ENCODE data around the gene KCNV2. TPM values are rescaled to one million over a fixed set of nuclear protein-coding genes. Genes with fewer than 3 reads are reported as not detected.
A peak's percentile ranks its signal among the peaks of the same experiment; 100 is the strongest.

The KCNV2 gene
- total RNA-seq, 4 donors from 2014 or later: not detected

DNA sequence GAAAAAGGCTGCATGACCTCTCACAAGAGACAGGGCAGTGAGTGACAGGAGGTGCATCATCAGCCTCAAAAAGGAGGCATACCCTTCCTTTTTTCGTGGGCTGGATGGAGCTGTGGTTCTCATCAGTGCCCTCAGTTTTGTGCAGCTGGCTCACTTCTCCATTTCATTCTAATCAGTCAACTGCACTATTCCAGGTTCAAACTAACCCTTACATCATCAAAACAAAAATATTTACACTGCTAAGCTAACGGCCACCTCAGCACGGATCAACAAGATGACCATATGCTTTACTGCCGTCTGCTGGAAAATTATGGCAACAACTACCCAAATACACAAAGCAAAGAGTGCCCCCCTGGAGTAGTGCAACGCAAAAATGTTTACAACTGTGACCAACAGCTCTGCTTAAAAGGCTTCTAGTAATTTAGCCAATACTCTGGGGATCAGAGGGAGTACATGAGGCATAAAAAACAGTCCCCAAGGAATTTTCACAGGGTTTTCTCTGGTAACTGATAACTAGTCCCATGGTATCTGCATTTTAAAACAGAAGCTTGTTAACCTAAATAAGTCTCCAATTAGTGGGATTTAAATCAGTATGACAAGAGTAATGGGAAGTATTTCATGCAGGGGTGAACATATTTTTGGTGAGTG, 10.8 kb downstream of the KCNV2 start:
- Histone ChIP-seq H3K9me3 (no peaks in the 10 kb centered on the region), H3K4me3 (no peak overlapping the region), H3K36me3 (no peaks in the 10 kb centered on the region), H3K27me3 (no peaks in the 10 kb centered on the region), H3K4me1 (peaks cover 0 to 14% (median 0%) of the 10 kb centered on the region in 3 donors), H3K27ac (no peak overlapping the region)
- TF ChIP-seq EP300 (IDR thresholded peaks at IDR 0.05) (no peak), POLR2A (IDR thresholded peaks at IDR 0.05) (no peak), POLR2AphosphoS5 (IDR thresholded peaks at IDR 0.05) (peak; percentile 14)
- TF ChIP-seq, protein P1, sequence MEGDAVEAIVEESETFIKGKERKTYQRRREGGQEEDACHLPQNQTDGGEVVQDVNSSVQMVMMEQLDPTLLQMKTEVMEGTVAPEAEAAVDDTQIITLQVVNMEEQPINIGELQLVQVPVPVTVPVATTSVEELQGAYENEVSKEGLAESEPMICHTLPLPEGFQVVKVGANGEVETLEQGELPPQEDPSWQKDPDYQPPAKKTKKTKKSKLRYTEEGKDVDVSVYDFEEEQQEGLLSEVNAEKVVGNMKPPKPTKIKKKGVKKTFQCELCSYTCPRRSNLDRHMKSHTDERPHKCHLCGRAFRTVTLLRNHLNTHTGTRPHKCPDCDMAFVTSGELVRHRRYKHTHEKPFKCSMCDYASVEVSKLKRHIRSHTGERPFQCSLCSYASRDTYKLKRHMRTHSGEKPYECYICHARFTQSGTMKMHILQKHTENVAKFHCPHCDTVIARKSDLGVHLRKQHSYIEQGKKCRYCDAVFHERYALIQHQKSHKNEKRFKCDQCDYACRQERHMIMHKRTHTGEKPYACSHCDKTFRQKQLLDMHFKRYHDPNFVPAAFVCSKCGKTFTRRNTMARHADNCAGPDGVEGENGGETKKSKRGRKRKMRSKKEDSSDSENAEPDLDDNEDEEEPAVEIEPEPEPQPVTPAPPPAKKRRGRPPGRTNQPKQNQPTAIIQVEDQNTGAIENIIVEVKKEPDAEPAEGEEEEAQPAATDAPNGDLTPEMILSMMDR (IDR thresholded peaks at IDR 0.05): peak in 3 of 4 experiments; percentile 45 to 64 (median 58)
- WGBS, 2 donors (ENCODE audit: low coverage in 1 of 2): 6 to 32% methylated on average over 4 to 5 of the region's 5 CpGs
- ATAC-seq: peak; percentile 41

DNA sequence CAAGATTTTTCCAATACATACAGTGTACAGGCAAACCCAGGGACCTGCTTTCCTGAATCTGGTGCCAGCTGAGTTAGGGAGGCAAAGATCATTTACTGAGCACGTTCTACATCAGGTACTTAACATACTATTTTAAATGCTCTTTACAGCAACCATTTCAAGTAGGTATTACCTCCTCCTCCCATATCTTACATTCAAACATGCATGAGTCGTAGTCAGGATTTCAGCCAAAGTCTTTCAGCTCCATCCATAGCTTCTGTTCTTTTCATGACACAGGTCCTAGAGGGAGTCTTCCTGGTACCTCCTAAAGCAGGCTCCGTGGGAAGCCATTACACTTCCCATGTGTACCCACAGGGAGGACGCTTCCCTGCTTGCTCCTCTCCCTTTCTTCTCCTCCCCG, 11.7 kb downstream of the KCNV2 start:
- H3K36me3 ChIP-seq: no peaks in the 10 kb centered on the region
- H3K9me3 ChIP-seq: no peaks in the 10 kb centered on the region
- WGBS, 2 donors (ENCODE audit: low coverage in 1 of 2): 79 to 93% methylated on average over 4 to 5 of the region's 5 CpGs
- peaks cover 0 to 14% (median 0%) of the 10 kb centered on the region in 3 donors for H3K4me1 ChIP-seq
- ATAC-seq: no peak
- no peak for TF ChIP-seq POLR2AphosphoS5 (IDR thresholded peaks at IDR 0.05)
- H3K27me3 ChIP-seq: no peaks in the 10 kb centered on the region
- H3K4me3 ChIP-seq: no peak overlapping the region
- no peak overlapping the region for H3K27ac ChIP-seq

DNA sequence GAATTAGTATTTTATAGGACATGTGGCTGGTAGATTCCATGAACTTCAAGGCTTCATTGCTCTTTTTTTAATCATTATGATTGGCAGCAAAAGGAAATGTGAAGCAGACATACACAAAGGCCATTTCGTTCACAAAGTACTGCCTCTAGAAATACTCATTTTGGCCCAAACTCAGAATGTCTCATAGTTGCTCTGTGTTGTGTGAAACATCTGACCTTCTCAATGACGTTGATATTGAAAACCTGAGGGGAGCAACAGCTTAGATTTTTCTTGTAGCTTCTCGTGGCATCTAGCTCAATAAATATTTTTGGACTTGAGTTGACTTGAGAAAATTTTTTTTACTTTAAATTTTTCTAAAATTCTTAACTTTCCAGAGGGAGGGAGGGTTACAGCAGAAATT, 12.4 kb downstream of the KCNV2 start:
- no peaks in the 10 kb centered on the region for H3K9me3 ChIP-seq
- peak; percentile 5 for TF ChIP-seq POLR2AphosphoS5 (IDR thresholded peaks at IDR 0.05)
- TF ChIP-seq, protein P1 (IDR thresholded peaks at IDR 0.05): no peak
- TF ChIP-seq EP300 (IDR thresholded peaks at IDR 0.05): no peak
- no peak for TF ChIP-seq POLR2A (IDR thresholded peaks at IDR 0.05)
- H3K27me3 ChIP-seq: no peaks in the 10 kb centered on the region
- no peaks in the 10 kb centered on the region for H3K36me3 ChIP-seq
- H3K27ac ChIP-seq: no peak overlapping the region
- 40 to 54% methylated on average over 3 of the region's 3 CpGs for WGBS, 2 donors (ENCODE audit: low coverage in 1 of 2)
- H3K4me1 ChIP-seq: peaks cover 0 to 14% (median 0%) of the 10 kb centered on the region in 3 donors
- no peak overlapping the region for H3K4me3 ChIP-seq
- ATAC-seq: no peak

DNA sequence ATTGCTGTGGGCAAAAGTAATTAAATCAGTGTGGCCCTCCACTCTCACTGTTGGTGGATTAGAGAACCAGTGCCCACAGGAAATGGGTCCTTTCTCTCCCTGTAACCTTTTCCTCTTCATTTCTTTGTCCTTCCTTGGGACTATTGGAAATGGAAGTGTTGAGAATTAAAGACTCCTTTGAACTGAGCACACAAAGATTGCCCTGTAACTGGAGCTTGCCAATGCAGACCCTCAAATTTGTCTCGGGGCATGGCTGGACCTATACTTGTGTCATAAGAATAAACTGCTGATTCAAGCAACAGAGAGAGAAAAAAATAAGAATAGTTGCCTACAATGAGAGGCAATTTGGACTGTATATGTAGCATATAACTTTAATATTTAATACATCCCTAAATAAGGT, 13.7 kb downstream of the KCNV2 start:
- Histone ChIP-seq H3K9me3 (no peaks in the 10 kb centered on the region), H3K4me3 (no peak overlapping the region), H3K27me3 (no peaks in the 10 kb centered on the region), H3K36me3 (no peaks in the 10 kb centered on the region), H3K27ac (no peak overlapping the region), H3K4me1 (peaks cover 0 to 14% (median 0%) of the 10 kb centered on the region in 3 donors)
- TF ChIP-seq EP300 (IDR thresholded peaks at IDR 0.05) (no peak), POLR2A (IDR thresholded peaks at IDR 0.05) (no peak), POLR2AphosphoS5 (IDR thresholded peaks at IDR 0.05) (no peak)
- TF ChIP-seq, protein P1 (IDR thresholded peaks at IDR 0.05): no peak
- WGBS, 2 donors (ENCODE audit: low coverage in 1 of 2): 91% methylated on average over 1 of the region's 1 CpG; no CpG with 5 or more reads in 1 of the 2 donors
- no peak for ATAC-seq

DNA sequence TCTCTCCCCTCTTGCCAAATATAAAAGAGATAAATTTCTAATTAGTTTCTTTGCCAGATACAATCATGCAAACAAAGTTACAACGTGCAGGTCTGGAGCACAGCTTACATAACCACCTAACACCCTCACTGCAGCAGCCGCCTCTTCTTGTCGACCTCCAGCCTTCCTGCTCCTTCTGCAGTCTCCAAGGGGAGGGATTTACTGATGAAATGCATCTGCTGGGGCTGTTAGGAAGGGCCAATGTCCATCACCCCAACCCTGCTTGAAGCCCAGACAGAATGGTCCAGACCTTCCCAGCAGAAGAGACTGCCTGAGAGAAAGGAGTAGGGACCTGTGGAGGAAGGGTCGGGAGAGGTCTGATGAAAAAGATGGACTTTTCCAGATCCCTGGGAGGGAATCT, 15.2 kb downstream of the KCNV2 start:
- TF ChIP-seq, protein P1 (IDR thresholded peaks at IDR 0.05): no peak
- no peak for TF ChIP-seq EP300 (IDR thresholded peaks at IDR 0.05)
- no peak for TF ChIP-seq POLR2A (IDR thresholded peaks at IDR 0.05)
- TF ChIP-seq POLR2AphosphoS5 (IDR thresholded peaks at IDR 0.05): no peak
- H3K9me3 ChIP-seq: no peaks in the 10 kb centered on the region
- 28 to 80% methylated on average over 1 to 3 of the region's 4 CpGs for WGBS, 2 donors (ENCODE audit: low coverage in 1 of 2)
- no peaks in the 10 kb centered on the region for H3K27me3 ChIP-seq
- no peaks in the 10 kb centered on the region for H3K36me3 ChIP-seq
- ATAC-seq: no peak
- H3K4me3 ChIP-seq: no peak overlapping the region
- H3K27ac ChIP-seq: no peak overlapping the region
- peaks cover 0 to 14% (median 0%) of the 10 kb centered on the region in 3 donors for H3K4me1 ChIP-seq

Measured in gastroesophageal sphincter (tissue), 4 donors.